Measurements from ENCODE around the gene TTF2. TPM values are rescaled to one million over a fixed set of nuclear protein-coding genes. Genes with fewer than 3 reads are reported as not detected.

TTF2 gene
- total RNA-seq, 2 experiments from 2014 or later, result 35.4 to 36.6 TPM

GRCh38 chr1:117033772-117034171 is 26.4 kb upstream of the TTF2 start:
- H3K9me3 Mint-ChIP-seq, result no peaks in the 10 kb centered on the region
- intact Hi-C loops (cut with DNase I, micrococcal nuclease), result no loop called here
- H3K36me3 Mint-ChIP-seq (ENCODE audit: low read depth), result no peaks in the 10 kb centered on the region
- TF ChIP-seq CTCF (IDR thresholded peaks at IDR 0.05), result no peak
- no peaks in the 10 kb centered on the region for H3K27me3 Mint-ChIP-seq
- ATAC-seq (ENCODE audit: poor library complexity) (no peak), DNase-seq (no peak)
- CTCF ChIA-PET, result no interaction called here
- Histone ChIP-seq H3K9me3 (ENCODE audit: control insufficient read depth in 1 of 2, insufficient read depth in 1 of 2, low read length in 2 of 2) (no peaks in the 10 kb centered on the region), H3K36me3 (ENCODE audit: insufficient read depth, low read length) (peaks cover 6% of the 10 kb centered on the region), H3K4me3 (ENCODE audit: low read length) (no peak overlapping the region), H3K27ac (ENCODE audit: low read depth in 1 of 2, low read length in 2 of 2) (no peak overlapping the region), H3K27me3 (ENCODE audit: control insufficient read depth in 1 of 2, insufficient read depth in 2 of 2, low read length in 2 of 2) (no peaks in the 10 kb centered on the region), H3K4me1 (ENCODE audit: insufficient read depth, low read length) (peaks cover 7% of the 10 kb centered on the region)
- no peak overlapping the region for H3K27ac Mint-ChIP-seq
- H3K4me3 Mint-ChIP-seq, result no peak overlapping the region
- POLR2A ChIA-PET, result no interaction called here
- peaks cover 18% of the 10 kb centered on the region for H3K4me1 Mint-ChIP-seq (ENCODE audit: low read depth)

- H3K36me3 Mint-ChIP-seq (ENCODE audit: low read depth), result no peaks in the 10 kb centered on the region
- no peaks in the 10 kb centered on the region for H3K27me3 ChIP-seq (ENCODE audit: control insufficient read depth in 1 of 2, insufficient read depth in 2 of 2, low read length in 2 of 2)
- POLR2A ChIA-PET, result no interaction called here
- peaks cover 7% of the 10 kb centered on the region for H3K4me1 ChIP-seq (ENCODE audit: insufficient read depth, low read length)
- no peak overlapping the region for H3K27ac ChIP-seq (ENCODE audit: low read depth in 1 of 2, low read length in 2 of 2)
- no peaks in the 10 kb centered on the region for H3K9me3 Mint-ChIP-seq
- H3K4me3 Mint-ChIP-seq, result no peak overlapping the region
- peaks cover 6% of the 10 kb centered on the region for H3K36me3 ChIP-seq (ENCODE audit: insufficient read depth, low read length)
- intact Hi-C loops (cut with DNase I, micrococcal nuclease), result loop anchor here in 1 of 2 experiments (5.0 kb wide), 1 partner anchor 38 kb away; no protein-coding TSS in a partner anchor
- no peak overlapping the region for H3K4me3 ChIP-seq (ENCODE audit: low read length)
- H3K27ac Mint-ChIP-seq, result no peak overlapping the region
- ATAC-seq (ENCODE audit: poor library complexity), result no peak
- no peaks in the 10 kb centered on the region for H3K9me3 ChIP-seq (ENCODE audit: control insufficient read depth in 1 of 2, insufficient read depth in 1 of 2, low read length in 2 of 2)
- no peak for DNase-seq
- peaks cover 18% of the 10 kb centered on the region for H3K4me1 Mint-ChIP-seq (ENCODE audit: low read depth)
- CTCF ChIA-PET, result no interaction called here
- TF ChIP-seq CTCF (IDR thresholded peaks at IDR 0.05), result no peak
- H3K27me3 Mint-ChIP-seq, result no peaks in the 10 kb centered on the region
These were observed 25.3 kb upstream of the TTF2 start for GRCh38 chr1:117034791-117035290.

GRCh38 chr1:117036018-117036461 is 24.1 kb upstream of the TTF2 start:
- no peaks in the 10 kb centered on the region for H3K9me3 Mint-ChIP-seq
- no peaks in the 10 kb centered on the region for H3K9me3 ChIP-seq (ENCODE audit: control insufficient read depth in 1 of 2, insufficient read depth in 1 of 2, low read length in 2 of 2)
- no peaks in the 10 kb centered on the region for H3K27me3 ChIP-seq (ENCODE audit: control insufficient read depth in 1 of 2, insufficient read depth in 2 of 2, low read length in 2 of 2)
- H3K27ac Mint-ChIP-seq, result no peak overlapping the region
- ATAC-seq (ENCODE audit: poor library complexity), result no peak
- intact Hi-C loops (cut with DNase I, micrococcal nuclease), result loop anchor here in 1 of 2 experiments (5.0 kb wide), 1 partner anchor 39 kb away; no protein-coding TSS in a partner anchor
- H3K36me3 Mint-ChIP-seq (ENCODE audit: low read depth), result no peaks in the 10 kb centered on the region
- H3K27me3 Mint-ChIP-seq, result no peaks in the 10 kb centered on the region
- peaks cover 6% of the 10 kb centered on the region for H3K36me3 ChIP-seq (ENCODE audit: insufficient read depth, low read length)
- no peak overlapping the region for H3K4me3 ChIP-seq (ENCODE audit: low read length)
- no peak for TF ChIP-seq CTCF (IDR thresholded peaks at IDR 0.05)
- H3K4me1 Mint-ChIP-seq (ENCODE audit: low read depth), result peaks cover 18% of the 10 kb centered on the region
- H3K4me1 ChIP-seq (ENCODE audit: insufficient read depth, low read length), result peaks cover 5% of the 10 kb centered on the region
- no peak overlapping the region for H3K4me3 Mint-ChIP-seq
- ChIA-PET CTCF (no interaction called here), POLR2A (no interaction called here)
- H3K27ac ChIP-seq (ENCODE audit: low read depth in 1 of 2, low read length in 2 of 2), result no peak overlapping the region
- DNase-seq, result no peak

All from CD4-positive, alpha-beta T cell (primary cell).